ENCODE results near the gene GGT6.

- TF ChIP-seq CTCF (IDR thresholded peaks at IDR 0.05) (no peak), POLR2A (IDR thresholded peaks at IDR 0.05) (no peak)
Measured at GRCh38 chr17:4554441-4554996, 5.9 kb downstream of the GGT6 start.
